ENCODE measurements around the gene LEF1. TPM values are rescaled to one million over a fixed set of nuclear protein-coding genes. Genes with fewer than 3 reads are reported as not detected.
"Not testable (repeated sequence)": the region's sequence is repeated elsewhere in the genome, so short reads cannot be mapped to it uniquely, and the experiment has no call there.

LEF1 gene
- total and polyA plus RNA-seq, 12 donors, result 0.22 to 4.6 (median 0.76) TPM; not detected in 1

DNA sequence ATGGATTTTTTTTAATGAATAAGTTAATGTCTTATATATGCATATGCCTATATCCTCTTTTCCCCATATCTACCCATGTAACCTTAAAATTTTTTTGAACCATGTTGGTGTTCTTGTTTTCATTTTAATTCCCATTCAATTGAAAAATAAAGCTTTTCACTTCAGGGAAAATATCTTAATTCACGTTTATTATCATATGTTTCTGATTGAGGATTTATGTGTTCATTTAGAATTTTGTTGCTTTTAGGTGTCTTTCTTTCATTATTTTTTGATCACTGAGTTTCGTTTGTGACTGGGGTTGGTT, 149.9 kb downstream of the LEF1 start:
- H3K4me3 ChIP-seq, result no peak overlapping the region
- intact Hi-C loops (cut with DNase I), result loop anchor here in 9 of 10 donors (2.0 to 10.0 kb wide), 5 partner anchors 87 to 556 kb away; partner anchors contain the start of gene CYP2U1 (in 1 of the 9)
- no peaks in the 10 kb centered on the region for H3K27me3 ChIP-seq
- peaks cover 0 to 27% (median 6%) of the 10 kb centered on the region in 9 donors for H3K4me1 ChIP-seq
- DNase-seq (no peak), ATAC-seq (no peak)
- TF ChIP-seq, protein P1, sequence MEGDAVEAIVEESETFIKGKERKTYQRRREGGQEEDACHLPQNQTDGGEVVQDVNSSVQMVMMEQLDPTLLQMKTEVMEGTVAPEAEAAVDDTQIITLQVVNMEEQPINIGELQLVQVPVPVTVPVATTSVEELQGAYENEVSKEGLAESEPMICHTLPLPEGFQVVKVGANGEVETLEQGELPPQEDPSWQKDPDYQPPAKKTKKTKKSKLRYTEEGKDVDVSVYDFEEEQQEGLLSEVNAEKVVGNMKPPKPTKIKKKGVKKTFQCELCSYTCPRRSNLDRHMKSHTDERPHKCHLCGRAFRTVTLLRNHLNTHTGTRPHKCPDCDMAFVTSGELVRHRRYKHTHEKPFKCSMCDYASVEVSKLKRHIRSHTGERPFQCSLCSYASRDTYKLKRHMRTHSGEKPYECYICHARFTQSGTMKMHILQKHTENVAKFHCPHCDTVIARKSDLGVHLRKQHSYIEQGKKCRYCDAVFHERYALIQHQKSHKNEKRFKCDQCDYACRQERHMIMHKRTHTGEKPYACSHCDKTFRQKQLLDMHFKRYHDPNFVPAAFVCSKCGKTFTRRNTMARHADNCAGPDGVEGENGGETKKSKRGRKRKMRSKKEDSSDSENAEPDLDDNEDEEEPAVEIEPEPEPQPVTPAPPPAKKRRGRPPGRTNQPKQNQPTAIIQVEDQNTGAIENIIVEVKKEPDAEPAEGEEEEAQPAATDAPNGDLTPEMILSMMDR (IDR thresholded peaks at IDR 0.05), result peak in 1 of 9 donors; percentile 10
- WGBS, 2 donors, result 46 to 47% methylated on average over 2 of the region's 2 CpGs
- peak overlapping the region in 1 of 10 donors; percentile 5 for H3K27ac ChIP-seq
- H3K36me3 ChIP-seq, result peaks cover 0 to 90% (median 22%) of the 10 kb centered on the region in 9 donors
- no peaks in the 10 kb centered on the region for H3K9me3 ChIP-seq

DNA sequence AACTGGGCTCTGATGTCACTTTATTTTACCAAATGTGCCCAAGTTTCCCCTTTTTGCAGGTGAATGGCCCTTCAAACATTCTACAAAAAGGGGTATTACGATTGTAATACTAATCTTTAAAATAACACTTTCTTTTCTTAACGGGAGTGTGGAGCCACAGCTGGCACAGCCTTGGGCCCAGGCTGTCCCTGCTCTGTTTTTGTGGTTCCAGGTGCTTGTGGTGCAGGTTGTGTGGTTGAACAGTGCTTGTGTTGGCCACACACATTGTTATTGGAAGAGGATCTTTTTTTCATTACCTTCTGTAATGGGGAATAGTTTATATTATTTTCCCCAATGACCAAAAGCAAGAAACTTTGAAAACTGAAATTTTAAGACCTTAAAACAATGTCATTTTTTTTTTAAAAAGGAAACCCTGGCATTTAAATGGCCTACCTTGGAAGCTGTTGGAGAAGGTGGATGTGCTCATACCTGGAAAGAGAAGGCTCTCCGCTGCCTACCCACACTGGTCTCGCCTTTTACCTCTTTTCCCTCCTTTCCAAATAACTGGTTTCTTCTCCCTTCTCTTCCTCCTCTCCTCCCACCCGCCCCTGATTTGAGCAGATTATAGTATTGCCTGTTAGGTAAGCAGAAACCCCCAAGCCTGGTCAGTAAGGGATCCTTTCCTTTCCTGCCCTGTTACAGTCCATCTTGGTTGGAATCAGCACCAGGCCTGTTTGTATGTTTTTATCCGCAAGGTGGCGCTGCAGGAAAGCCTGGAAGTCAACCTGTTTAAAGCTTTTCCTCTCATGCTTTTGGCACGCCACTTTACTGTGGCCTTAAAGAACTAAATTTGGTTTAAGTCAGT, 150.5 kb downstream of the LEF1 start:
- Histone ChIP-seq H3K9me3 (no peaks in the 10 kb centered on the region), H3K36me3 (peaks cover 0 to 88% (median 17%) of the 10 kb centered on the region in 9 donors), H3K27ac (peak overlapping the region in 2 of 10 donors; percentile 5 to 16), H3K4me3 (no peak overlapping the region), H3K4me1 (peaks cover 0 to 27% (median 6%) of the 10 kb centered on the region in 9 donors), H3K27me3 (no peaks in the 10 kb centered on the region)
- peak; percentile 70 to 86 for DNase-seq
- TF ChIP-seq, protein P1 (IDR thresholded peaks at IDR 0.05), result peak; percentile 68 to 91 (median 87)
- WGBS, 2 donors, result 38 to 46% methylated on average over 8 of the region's 8 CpGs
- intact Hi-C loops (cut with DNase I), result loop anchor here in 9 of 10 donors (2.0 to 10.0 kb wide), 5 partner anchors 86 to 557 kb away; partner anchors contain the start of gene CYP2U1 (in 1 of the 9)
- ATAC-seq, result peak; percentile 69 to 86 (median 78)

DNA sequence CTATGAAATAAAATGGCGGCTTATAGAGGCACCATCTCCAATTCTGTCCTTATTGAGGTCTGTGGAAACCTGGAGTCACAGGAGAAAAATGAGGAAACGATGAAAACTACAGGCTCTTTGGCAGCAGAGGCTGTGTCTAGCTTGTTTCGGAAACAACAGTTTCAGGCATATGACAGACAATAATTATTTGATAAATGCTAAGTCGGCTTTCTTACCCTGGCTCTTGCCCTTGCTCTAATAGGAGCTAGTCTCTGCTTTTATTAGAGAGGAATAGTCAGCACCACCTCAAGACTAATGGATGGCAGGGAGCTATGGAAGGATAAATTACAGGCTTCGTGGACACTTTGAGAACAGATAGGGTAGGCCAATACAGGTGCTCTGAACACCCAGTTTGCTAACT, 154.8 kb downstream of the LEF1 start:
- no peak overlapping the region for H3K4me3 ChIP-seq
- no peaks in the 10 kb centered on the region for H3K9me3 ChIP-seq
- peaks cover 0 to 81% (median 22%) of the 10 kb centered on the region in 9 donors for H3K36me3 ChIP-seq
- peaks cover 0 to 24% (median 8%) of the 10 kb centered on the region in 9 donors for H3K4me1 ChIP-seq
- no peaks in the 10 kb centered on the region for H3K27me3 ChIP-seq
- H3K27ac ChIP-seq, result no peak overlapping the region
- WGBS, 2 donors, result 97% methylated on average over 5 of the region's 5 CpGs
- no peak for DNase-seq
- TF ChIP-seq, protein P1 (IDR thresholded peaks at IDR 0.05), result no peak
- ATAC-seq, result no peak
- intact Hi-C loops (cut with DNase I), result loop anchor here in 1 of 10 donors (10.0 kb wide), 1 partner anchor 561 kb away; no protein-coding TSS in a partner anchor

DNA sequence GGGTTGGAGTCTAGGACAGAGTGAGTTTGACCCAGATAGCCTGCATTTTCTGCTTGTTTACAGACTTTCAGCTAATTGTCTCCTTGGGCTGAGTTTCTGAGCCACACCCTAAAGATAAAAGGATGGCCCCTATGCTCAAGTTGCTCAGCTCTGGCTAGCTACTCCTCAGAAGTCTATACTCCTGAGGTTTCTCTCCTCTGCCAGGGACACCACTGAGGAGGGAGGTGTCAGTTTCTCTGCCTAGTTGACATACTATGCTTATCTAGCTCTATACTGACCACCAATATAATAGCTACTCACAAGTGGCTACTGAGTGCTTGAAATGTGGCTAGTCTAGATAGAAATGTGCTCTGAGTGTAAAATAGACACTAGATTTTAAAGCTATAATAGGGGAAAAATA, 155.4 kb downstream of the LEF1 start:
- intact Hi-C loops (cut with DNase I), result loop anchor here in 1 of 10 donors (10.0 kb wide), 1 partner anchor 561 kb away; no protein-coding TSS in a partner anchor
- peaks cover 0 to 19% (median 11%) of the 10 kb centered on the region in 9 donors for H3K4me1 ChIP-seq
- H3K36me3 ChIP-seq, result peaks cover 0 to 79% (median 22%) of the 10 kb centered on the region in 9 donors

DNA sequence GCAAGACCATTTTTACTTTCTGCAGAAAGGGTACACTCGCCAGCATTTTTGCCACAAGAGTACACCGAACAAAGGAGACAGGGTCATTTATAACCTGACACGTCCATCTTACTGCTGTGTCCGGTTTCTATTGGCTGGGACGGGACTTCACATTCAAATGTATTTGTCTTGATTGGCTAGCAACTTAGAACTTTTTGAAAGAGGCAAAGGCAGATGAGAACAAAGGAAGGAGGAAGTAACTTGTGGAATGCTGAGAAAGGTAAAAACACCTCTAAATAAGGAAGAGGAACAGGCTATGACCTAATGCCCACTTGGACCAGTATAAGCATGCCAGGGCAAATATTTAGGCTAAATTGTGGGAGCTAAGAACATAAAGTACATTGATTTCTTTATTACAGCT, 156.3 kb downstream of the LEF1 start:
- H3K27me3 ChIP-seq, H3K27ac ChIP-seq, H3K4me3 ChIP-seq, H3K9me3 ChIP-seq, ATAC-seq, DNase-seq: not testable (repeated sequence)
- intact Hi-C loops (cut with DNase I), result loop anchor here in 1 of 10 donors (10.0 kb wide), 1 partner anchor 562 kb away; no protein-coding TSS in a partner anchor
- peaks cover 0 to 70% (median 22%) of the 10 kb centered on the region in 9 donors for H3K36me3 ChIP-seq
- WGBS, 2 donors, result 88 to 93% methylated on average over 5 of the region's 5 CpGs
- H3K4me1 ChIP-seq, result peaks cover 0 to 21% (median 7%) of the 10 kb centered on the region in 9 donors

More for the DNA sequence above, 155.4 kb downstream of the LEF1 start:
- no peaks in the 10 kb centered on the region for H3K9me3 ChIP-seq
- H3K27me3 ChIP-seq, result no peaks in the 10 kb centered on the region
- ATAC-seq (no peak), DNase-seq (no peak)
- TF ChIP-seq, protein P1 (IDR thresholded peaks at IDR 0.05), result no peak
- no peak overlapping the region for H3K27ac ChIP-seq
- no peak overlapping the region for H3K4me3 ChIP-seq

Data from heart right ventricle (tissue), 16 donors.